ENCODE measurements around the gene PRUNE2.

DNA sequence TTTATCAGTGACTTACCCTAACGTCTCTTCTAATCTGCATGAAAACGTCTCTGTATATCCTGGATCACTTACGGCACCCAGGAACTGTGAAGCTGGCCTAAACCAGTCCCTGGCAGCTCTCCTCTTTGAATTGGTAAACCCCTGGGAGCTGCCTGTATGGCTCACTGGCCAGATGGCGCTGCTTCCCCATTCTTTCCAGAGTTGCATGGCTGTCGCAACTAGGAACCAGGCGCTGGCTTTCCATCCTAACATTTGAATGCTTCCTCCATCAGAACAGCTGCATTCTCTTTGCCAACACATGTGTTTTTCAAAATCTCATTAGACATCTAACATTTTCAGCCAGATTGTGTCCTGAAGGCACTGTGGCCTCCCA lies 149.7 kb downstream of the PRUNE2 start:
- TF ChIP-seq GATA2 (CRISPR knock-in tag; IDR thresholded peaks at IDR 0.05) (no peak), SMC3 (IDR thresholded peaks at IDR 0.05; ENCODE audit: low read depth, low read length) (no peak), POLR2AphosphoS5 (IDR thresholded peaks at IDR 0.05; ENCODE audit: low read depth, low read length) (no peak), RXRA (IDR thresholded peaks at IDR 0.05; ENCODE audit: borderline replicate concordance, low read depth) (no peak), TEAD4 (IDR thresholded peaks at IDR 0.05; ENCODE audit: borderline replicate concordance, insufficient read depth) (no peak), NFIC (IDR thresholded peaks at IDR 0.05; ENCODE audit: borderline replicate concordance) (no peak)
- TF ChIP-seq, protein P1, sequence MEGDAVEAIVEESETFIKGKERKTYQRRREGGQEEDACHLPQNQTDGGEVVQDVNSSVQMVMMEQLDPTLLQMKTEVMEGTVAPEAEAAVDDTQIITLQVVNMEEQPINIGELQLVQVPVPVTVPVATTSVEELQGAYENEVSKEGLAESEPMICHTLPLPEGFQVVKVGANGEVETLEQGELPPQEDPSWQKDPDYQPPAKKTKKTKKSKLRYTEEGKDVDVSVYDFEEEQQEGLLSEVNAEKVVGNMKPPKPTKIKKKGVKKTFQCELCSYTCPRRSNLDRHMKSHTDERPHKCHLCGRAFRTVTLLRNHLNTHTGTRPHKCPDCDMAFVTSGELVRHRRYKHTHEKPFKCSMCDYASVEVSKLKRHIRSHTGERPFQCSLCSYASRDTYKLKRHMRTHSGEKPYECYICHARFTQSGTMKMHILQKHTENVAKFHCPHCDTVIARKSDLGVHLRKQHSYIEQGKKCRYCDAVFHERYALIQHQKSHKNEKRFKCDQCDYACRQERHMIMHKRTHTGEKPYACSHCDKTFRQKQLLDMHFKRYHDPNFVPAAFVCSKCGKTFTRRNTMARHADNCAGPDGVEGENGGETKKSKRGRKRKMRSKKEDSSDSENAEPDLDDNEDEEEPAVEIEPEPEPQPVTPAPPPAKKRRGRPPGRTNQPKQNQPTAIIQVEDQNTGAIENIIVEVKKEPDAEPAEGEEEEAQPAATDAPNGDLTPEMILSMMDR (IDR thresholded peaks at IDR 0.05) = peak; percentile 42
